GM13976 (cell line): ENCODE results near the gene OR6Y1.

Experiments used
- DNase-seq: peaks from one replicate; pipeline ENCODE4 v3.0.0; 2012; ENCODE audit warnings: low spot score
- CTCF ChIP-seq: IDR thresholded peaks from 2 replicates; pipeline ENCODE4 v1.5.1; 2012; ENCODE audit warnings: borderline replicate concordance, mild to moderate bottlenecking; ENCODE audit not compliant: insufficient read depth; ENCODE audit errors: extremely low read depth, missing control alignments, control extremely low read depth
- in situ Hi-C: fragments of 300-500 bp; cut with MboI; formaldehyde crosslinking; loops from one replicate; pipeline ENCODE4 v1.12.0; 2022; ENCODE audit warnings: low sequenced_read_pairs, mixed read lengths, inconsistent platforms; ENCODE audit not compliant: unreplicated experiment

OR6Y1 gene, protein sequence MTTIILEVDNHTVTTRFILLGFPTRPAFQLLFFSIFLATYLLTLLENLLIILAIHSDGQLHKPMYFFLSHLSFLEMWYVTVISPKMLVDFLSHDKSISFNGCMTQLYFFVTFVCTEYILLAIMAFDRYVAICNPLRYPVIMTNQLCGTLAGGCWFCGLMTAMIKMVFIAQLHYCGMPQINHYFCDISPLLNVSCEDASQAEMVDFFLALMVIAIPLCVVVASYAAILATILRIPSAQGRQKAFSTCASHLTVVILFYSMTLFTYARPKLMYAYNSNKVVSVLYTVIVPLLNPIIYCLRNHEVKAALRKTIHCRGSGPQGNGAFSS

DNA sequence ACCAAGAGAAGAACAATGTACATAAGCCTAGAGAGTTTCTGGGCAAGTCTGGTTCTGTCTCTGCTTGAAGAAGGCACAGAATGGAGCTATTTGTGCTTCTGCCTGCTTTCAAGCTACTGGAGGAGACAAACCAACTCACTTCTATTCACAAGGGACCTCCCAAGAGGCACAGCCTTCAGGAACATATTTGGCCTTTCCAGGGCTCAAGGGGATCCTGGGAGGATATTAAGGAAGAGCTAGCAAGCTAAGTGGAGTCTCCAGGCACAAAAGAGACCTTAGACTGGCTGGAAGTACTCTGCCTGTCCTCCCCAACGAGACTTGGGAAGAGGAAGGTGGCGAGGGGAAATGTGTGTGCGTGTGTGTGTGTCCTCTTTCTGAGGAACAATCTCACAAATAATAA is at the start of gene OR6Y1:
Gene OR6Y1, minus strand, starts transcription at position 54 of the 400 bp plus-strand sequence. CDS start 6,300 bp downstream, outside the sequence.
- no peak for DNase-seq
- in situ Hi-C loops, result no loop called here
- no peak for TF ChIP-seq CTCF

- in situ Hi-C loops, result no loop called here
- TF ChIP-seq CTCF, result no peak
- no peak for DNase-seq
Observed at GRCh38 chr1:158600735-158601134, 46.5 kb upstream of the OR6Y1 start.

DNA sequence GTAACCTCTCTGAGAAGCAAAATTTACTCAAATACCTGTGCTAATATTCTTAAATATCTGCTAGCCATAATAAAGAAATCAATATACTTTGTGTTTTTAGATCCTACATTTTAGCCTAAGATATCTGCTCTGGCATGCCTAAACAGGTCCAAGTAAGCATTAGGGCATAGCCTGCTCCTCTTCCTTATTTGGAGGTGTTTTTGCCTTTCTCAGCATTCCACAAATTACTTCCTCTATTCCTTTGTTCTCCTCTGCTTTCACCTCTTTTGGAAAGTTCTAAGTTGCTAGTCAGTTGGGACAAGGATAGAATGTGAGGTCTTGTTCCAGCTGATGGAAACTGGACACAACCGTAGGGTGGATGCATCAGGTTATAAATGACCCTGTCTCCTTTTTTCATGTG is 32.7 kb upstream of the OR6Y1 start:
- no peak for TF ChIP-seq CTCF

GRCh38 chr1:158583962-158584361 is 29.8 kb upstream of the OR6Y1 start:
- no peak for TF ChIP-seq CTCF
- in situ Hi-C loops, result no loop called here
- no peak for DNase-seq

More for the DNA sequence above, 32.7 kb upstream of the OR6Y1 start:
- in situ Hi-C loops, result no loop called here
- no peak for DNase-seq

GRCh38 chr1:158579733-158580132 is 25.5 kb upstream of the OR6Y1 start, which contains the start of gene OR10X1:
Gene OR10X1 (minus strand): TSS chr1:158579899. CDS start chr1:158579899, 0 bp downstream.
- DNase-seq, result no peak
- in situ Hi-C loops, result no loop called here
- no peak for TF ChIP-seq CTCF

DNA sequence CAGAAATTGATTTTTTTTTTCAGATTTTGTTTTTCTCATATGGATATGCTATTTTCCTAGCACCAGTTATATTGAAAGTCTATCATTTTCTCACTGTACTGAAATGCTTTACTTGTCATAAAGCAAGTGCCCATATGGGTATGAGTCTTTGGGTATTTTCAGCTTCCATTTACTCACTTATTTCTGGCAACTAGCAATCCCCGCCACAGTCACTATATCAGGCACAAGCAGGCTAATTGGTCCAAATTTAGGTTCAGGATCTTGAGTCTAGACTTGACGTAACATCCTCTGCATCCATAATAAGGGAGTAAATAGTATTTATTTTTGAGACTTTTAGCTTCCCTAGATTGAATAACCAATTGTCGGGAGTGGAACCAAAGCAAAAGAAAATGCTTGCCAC is 23.4 kb upstream of the OR6Y1 start:
- in situ Hi-C loops, result no loop called here
- no peak for DNase-seq
- TF ChIP-seq CTCF, result no peak
